Measurements from ENCODE around the gene CYYR1. TPM values are rescaled to one million over a fixed set of nuclear protein-coding genes. Genes with fewer than 3 reads are reported as not detected.

CYYR1 gene
- polyA plus RNA-seq, 1 donor (not counting 4 experiments of a cell fraction or from before 2014, with no cell fraction given), result 1.5 TPM

DNA sequence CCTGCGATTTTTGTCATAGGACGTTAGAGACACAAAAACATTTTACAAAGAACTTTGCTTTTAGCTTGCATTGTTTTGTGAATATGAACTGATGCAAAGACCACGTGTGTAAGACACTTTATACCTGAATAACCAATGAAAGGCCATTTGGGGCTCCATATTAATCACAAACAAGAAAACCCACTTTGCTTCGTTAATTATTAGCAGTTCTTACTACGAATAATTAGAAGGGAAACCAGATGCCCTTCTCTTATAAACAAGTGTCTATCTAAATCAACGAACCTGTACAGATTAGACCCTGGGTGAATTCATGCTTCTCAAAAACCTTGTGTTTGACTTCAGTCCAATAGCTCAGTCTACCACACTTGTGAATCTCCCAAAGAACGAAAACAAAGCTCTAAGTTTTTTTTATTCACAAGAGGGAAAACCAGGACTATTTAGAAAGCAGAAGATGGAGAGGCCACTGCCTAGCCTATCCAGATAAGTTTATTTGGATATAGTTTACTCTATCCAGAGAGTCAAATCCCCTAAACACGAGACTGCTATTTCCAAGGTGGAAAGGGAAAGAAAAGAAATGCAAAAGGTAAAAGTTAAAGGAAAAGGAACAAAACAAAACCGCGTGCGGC is 897 bp downstream of the CYYR1 start:
- H3K9me3 ChIP-seq (ENCODE audit: control insufficient read depth, low read depth, low read length), result no peaks in the 10 kb centered on the region
- peaks cover 2% of the 10 kb centered on the region for H3K4me1 ChIP-seq (ENCODE audit: control insufficient read depth, extremely low read depth, insufficient read depth, low read length)
- H3K4me3 ChIP-seq (ENCODE audit: control insufficient read depth in 2 of 3, extremely low read depth in 1 of 3, insufficient read depth in 2 of 3, low read depth in 1 of 3, low read length in 3 of 3), result peak overlapping the region; percentile 60 to 77 (median 75)
- dilution Hi-C loops (cut with MboI; ENCODE audit: extremely low pct_ligation_motif_present, low sequenced_read_pairs), result no loop called here
- H3K9ac ChIP-seq (ENCODE audit: control insufficient read depth, extremely low read depth, insufficient read depth, low read length), result peak overlapping the region; percentile 71
- H2AFZ ChIP-seq (ENCODE audit: control insufficient read depth, low read length), result peak overlapping the region; percentile 95
- H3K79me2 ChIP-seq (ENCODE audit: control insufficient read depth, insufficient read depth, low read length), result no peaks in the 10 kb centered on the region
- no peaks in the 10 kb centered on the region for H3K27me3 ChIP-seq (ENCODE audit: control insufficient read depth, extremely low read depth, insufficient read depth, low read length)
- FAIRE-seq, result peak; percentile 51
- peak overlapping the region; percentile 92 for H3K4me2 ChIP-seq (ENCODE audit: control insufficient read depth, extremely low read depth, insufficient read depth, low read depth, low read length)
- no peaks in the 10 kb centered on the region for H3K9me1 ChIP-seq (ENCODE audit: control insufficient read depth, extremely low read depth, insufficient read depth, low read length)
- H3K36me3 ChIP-seq (ENCODE audit: control insufficient read depth in 2 of 2, extremely low read depth in 1 of 2, insufficient read depth in 2 of 2, low read length in 2 of 2), result no peaks in the 10 kb centered on the region
- TF ChIP-seq EZH2 (IDR thresholded peaks at IDR 0.05; ENCODE audit: low read length), result no peak
- TF ChIP-seq, protein P1, sequence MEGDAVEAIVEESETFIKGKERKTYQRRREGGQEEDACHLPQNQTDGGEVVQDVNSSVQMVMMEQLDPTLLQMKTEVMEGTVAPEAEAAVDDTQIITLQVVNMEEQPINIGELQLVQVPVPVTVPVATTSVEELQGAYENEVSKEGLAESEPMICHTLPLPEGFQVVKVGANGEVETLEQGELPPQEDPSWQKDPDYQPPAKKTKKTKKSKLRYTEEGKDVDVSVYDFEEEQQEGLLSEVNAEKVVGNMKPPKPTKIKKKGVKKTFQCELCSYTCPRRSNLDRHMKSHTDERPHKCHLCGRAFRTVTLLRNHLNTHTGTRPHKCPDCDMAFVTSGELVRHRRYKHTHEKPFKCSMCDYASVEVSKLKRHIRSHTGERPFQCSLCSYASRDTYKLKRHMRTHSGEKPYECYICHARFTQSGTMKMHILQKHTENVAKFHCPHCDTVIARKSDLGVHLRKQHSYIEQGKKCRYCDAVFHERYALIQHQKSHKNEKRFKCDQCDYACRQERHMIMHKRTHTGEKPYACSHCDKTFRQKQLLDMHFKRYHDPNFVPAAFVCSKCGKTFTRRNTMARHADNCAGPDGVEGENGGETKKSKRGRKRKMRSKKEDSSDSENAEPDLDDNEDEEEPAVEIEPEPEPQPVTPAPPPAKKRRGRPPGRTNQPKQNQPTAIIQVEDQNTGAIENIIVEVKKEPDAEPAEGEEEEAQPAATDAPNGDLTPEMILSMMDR (optimal IDR thresholded peaks at IDR 0.05 in 1 of 3, IDR thresholded peaks at IDR 0.05 in 1 of 3, conservative IDR thresholded peaks at IDR 0.05 in 1 of 3; ENCODE audit: extremely low read depth in 1 of 3, insufficient read depth in 2 of 3, low read length in 3 of 3), result no peak
- H3K27ac ChIP-seq (ENCODE audit: control insufficient read depth, insufficient read depth, low read length), result no peak overlapping the region
- H4K20me1 ChIP-seq (ENCODE audit: control insufficient read depth, extremely low read depth, insufficient read depth, low read length), result no peaks in the 10 kb centered on the region
- DNase-seq (ENCODE audit: low read depth, low spot score), result no peak

DNA sequence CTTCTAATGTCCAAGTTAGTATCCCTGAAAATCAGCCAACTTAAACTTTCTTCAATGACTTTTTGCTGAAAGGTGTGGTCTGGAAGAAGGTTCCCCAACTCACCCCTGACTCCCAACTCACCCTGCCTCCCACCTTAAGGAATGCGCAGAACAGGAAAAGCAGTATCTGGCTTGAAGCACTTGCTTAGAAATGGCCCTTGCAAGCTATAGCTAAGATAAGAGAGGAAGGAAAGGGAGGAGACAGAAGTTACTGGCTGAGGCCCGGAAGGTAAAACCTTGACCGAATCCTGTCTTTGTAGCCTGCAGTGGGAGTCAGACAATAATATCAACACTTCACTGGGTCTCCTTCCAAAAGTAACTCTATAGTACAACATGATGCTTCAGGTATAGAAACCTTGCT is 2.9 kb downstream of the CYYR1 start:
- no peak overlapping the region for H3K4me3 ChIP-seq (ENCODE audit: control insufficient read depth in 2 of 3, extremely low read depth in 1 of 3, insufficient read depth in 2 of 3, low read depth in 1 of 3, low read length in 3 of 3)
- TF ChIP-seq, protein P1 (optimal IDR thresholded peaks at IDR 0.05 in 1 of 3, IDR thresholded peaks at IDR 0.05 in 1 of 3, conservative IDR thresholded peaks at IDR 0.05 in 1 of 3; ENCODE audit: extremely low read depth in 1 of 3, insufficient read depth in 2 of 3, low read length in 3 of 3), result no peak
- no peak for TF ChIP-seq EZH2 (IDR thresholded peaks at IDR 0.05; ENCODE audit: low read length)

More for the DNA sequence above, 2.9 kb downstream of the CYYR1 start:
- Histone ChIP-seq H3K4me2 (ENCODE audit: control insufficient read depth, extremely low read depth, insufficient read depth, low read depth, low read length) (no peak overlapping the region), H3K4me1 (ENCODE audit: control insufficient read depth, extremely low read depth, insufficient read depth, low read length) (peaks cover 2% of the 10 kb centered on the region), H3K9me3 (ENCODE audit: control insufficient read depth, low read depth, low read length) (no peaks in the 10 kb centered on the region), H3K27ac (ENCODE audit: control insufficient read depth, insufficient read depth, low read length) (no peak overlapping the region), H3K9me1 (ENCODE audit: control insufficient read depth, extremely low read depth, insufficient read depth, low read length) (no peaks in the 10 kb centered on the region), H3K36me3 (ENCODE audit: control insufficient read depth in 2 of 2, extremely low read depth in 1 of 2, insufficient read depth in 2 of 2, low read length in 2 of 2) (no peaks in the 10 kb centered on the region), H3K9ac (ENCODE audit: control insufficient read depth, extremely low read depth, insufficient read depth, low read length) (no peak overlapping the region), H3K79me2 (ENCODE audit: control insufficient read depth, insufficient read depth, low read length) (no peaks in the 10 kb centered on the region), H3K27me3 (ENCODE audit: control insufficient read depth, extremely low read depth, insufficient read depth, low read length) (no peaks in the 10 kb centered on the region), H2AFZ (ENCODE audit: control insufficient read depth, low read length) (no peak overlapping the region), H4K20me1 (ENCODE audit: control insufficient read depth, extremely low read depth, insufficient read depth, low read length) (no peaks in the 10 kb centered on the region)
- dilution Hi-C loops (cut with MboI; ENCODE audit: extremely low pct_ligation_motif_present, low sequenced_read_pairs), result no loop called here
- FAIRE-seq (peak; percentile 13), DNase-seq (ENCODE audit: low read depth, low spot score) (no peak)

All from keratinocyte (primary cell).